K562 (cell line): ENCODE data around the gene MRPL41. TPM values are rescaled to one million over a fixed set of nuclear protein-coding genes. Genes with fewer than 3 reads are reported as not detected.

Source experiments
- ATAC-seq: fragments of 200-7000 bp; cut with Tn5 transposase; 3 replicates; pipeline ENCODE4 v1.9.1; 2020; ENCODE audit warnings: moderate library complexity
- BruUV-seq: library from RNA; stranded (reverse); fragments of 400-500 nt; replicated peaks from 2 replicates; lab custom pipeline; 2021; lab: Mats Ljungman, UMichigan
- CTCF ChIA-PET: fragments of 300-600 bp; formaldehyde crosslinking; extraction: SDS; loops from one replicate; lab custom pipeline; 2021; ENCODE audit warnings: low intra/inter-chr PET ratio; lab: Yijun Ruan, JAX
- POLR2A ChIA-PET: fragments of 300-600, 350-650 bp; sonication (Branson Sonifier 250); formaldehyde crosslinking; extraction: SDS; loops from one replicate; lab custom pipeline; 2021; ENCODE audit warnings: antibody characterized with exemption, inconsistent platforms; lab: Yijun Ruan, JAX
- DNase-seq, 4 experiments: peaks; one replicate each; pipeline versions ENCODE4 v3.0.0 to v3.0.0-alpha.2; 2011 to 2018; ENCODE audit warnings: low spot score in 3 of 4, mixed read lengths in 3 of 4; ENCODE audit errors: extremely low read depth in 1 of 4
- FAIRE-seq: peaks from 2 replicates; lab custom pipeline; 2011; peaks lifted over from hg19 to GRCh38; lab: Jason Lieb, UNC
- H2AFZ ChIP-seq: 2 replicates; pipeline ENCODE4 v1.6.0; 2011; ENCODE audit warnings: low read depth, low read length, control low read depth, inconsistent platforms
- H3K27ac ChIP-seq: fragments of 200-600 bp; 3 replicates; pipeline ENCODE4 v1.8.0; 2011; ENCODE audit warnings: low read depth, mild to moderate bottlenecking, control low read depth, inconsistent platforms, low read length, moderate library complexity, mixed read lengths; ENCODE audit errors: extremely low read depth
- H3K27me3 ChIP-seq, 2 experiments: fragments of 300-600 bp in 1 of 2; 2 replicates in 1 of 2; 3 replicates in 1 of 2; pipeline versions ENCODE4 v1.6.0 to v1.8.0; 2011; ENCODE audit warnings: inconsistent platforms in 2 of 2, low read length in 2 of 2, mild to moderate bottlenecking in 1 of 2, mixed read lengths in 1 of 2, moderate library complexity in 1 of 2; ENCODE audit not compliant: control insufficient read depth in 2 of 2, insufficient read depth in 2 of 2
- H3K36me3 ChIP-seq: fragments of 300-600 bp; 3 replicates; pipeline ENCODE4 v1.8.0; 2011; ENCODE audit warnings: mild to moderate bottlenecking, low read length, inconsistent platforms; ENCODE audit not compliant: control insufficient read depth, insufficient read depth
- H3K4me1 ChIP-seq, 2 experiments: fragments of 200-600 bp in 1 of 2; replicated peaks in 1 of 2; 2 replicates in 1 of 2; 3 replicates in 1 of 2; pipeline versions ENCODE4 v1.5.1 to v1.8.0; 2011; ENCODE audit warnings: inconsistent platforms in 2 of 2, low read length in 2 of 2, mild to moderate bottlenecking in 1 of 2, mixed read lengths in 1 of 2, moderate library complexity in 1 of 2; ENCODE audit not compliant: control insufficient read depth in 2 of 2, insufficient read depth in 2 of 2
- H3K4me2 ChIP-seq: 2 replicates; pipeline ENCODE4 v1.6.1; 2011; ENCODE audit warnings: low read length, control low read depth, inconsistent platforms, mixed read lengths; ENCODE audit not compliant: insufficient read depth
- H3K4me3 ChIP-seq: fragments of 200-600 bp; sonication (generic), shearing (Covaris generic); 2 replicates; pipeline ENCODE4 v1.5.1; 2016; ENCODE audit warnings: control low read depth, inconsistent platforms
- H3K79me2 ChIP-seq: fragments of 200-600 bp; 3 replicates; pipeline ENCODE4 v1.8.0; 2011; ENCODE audit warnings: low read length, inconsistent platforms; ENCODE audit not compliant: control insufficient read depth, insufficient read depth
- H3K9ac ChIP-seq, 2 experiments: 2 replicates each; pipeline versions ENCODE4 v1.6.0 to v1.6.1; 2011; ENCODE audit warnings: low read depth in 2 of 2, low read length in 2 of 2, control low read depth in 1 of 2, inconsistent platforms in 1 of 2, mild to moderate bottlenecking in 1 of 2, mixed read lengths in 1 of 2; ENCODE audit not compliant: insufficient read depth in 1 of 2
- H3K9me1 ChIP-seq: one replicate; pipeline ENCODE4 v1.6.0; 2011; ENCODE audit warnings: inconsistent platforms, mild to moderate bottlenecking, low read length, moderate library complexity; ENCODE audit not compliant: control insufficient read depth, insufficient read depth
- H3K9me3 ChIP-seq: replicated peaks from 2 replicates; pipeline ENCODE4 v1.5.1; 2011; ENCODE audit warnings: low read depth, low read length, inconsistent platforms; ENCODE audit not compliant: control insufficient read depth, insufficient read depth
- H4K20me1 ChIP-seq: replicated peaks from 2 replicates; pipeline ENCODE4 v1.6.1; 2011; ENCODE audit warnings: low read length, inconsistent platforms, mixed read lengths; ENCODE audit not compliant: control insufficient read depth, insufficient read depth
- BMI1 ChIP-seq: fragments of 150-350 bp; IDR thresholded peaks from 2 replicates; pipeline ENCODE4 v1.6.1; 2014; ENCODE audit warnings: low read length
- CCAR2 ChIP-seq: fragments of 200-400 bp; formaldehyde crosslinking; IDR thresholded peaks from 2 replicates; pipeline ENCODE4 v1.6.1; 2017; ENCODE audit warnings: mild to moderate bottlenecking, low read depth, low read length
- CTCF ChIP-seq, 3 experiments: IDR thresholded peaks in 2 of 3; conservative IDR thresholded peaks in 1 of 3; 2 replicates each; pipeline ENCODE4 v1.5.1; 2011 to 2012; ENCODE audit warnings: low read length in 3 of 3, mild to moderate bottlenecking in 3 of 3, control low read depth in 2 of 3, improper control_type of control experiment in 1 of 3, inconsistent platforms in 1 of 3, low read depth in 1 of 3, mixed read lengths in 1 of 3, moderate library complexity in 1 of 3; ENCODE audit not compliant: insufficient read depth in 2 of 3
- CXXC5 ChIP-seq: fragments of 250-450 bp; sonication (Bioruptor Pico); IDR thresholded peaks from 2 replicates; pipeline ENCODE4 v1.8.0; 2022; ENCODE audit warnings: inconsistent platforms, mild to moderate bottlenecking, moderate library complexity
- HMG20A ChIP-seq: fragments of 450-650 bp; formaldehyde crosslinking; conservative IDR thresholded peaks from 2 replicates; pipeline ENCODE4 v1.4.0; 2020; ENCODE audit warnings: mild to moderate bottlenecking, mixed read lengths
- JUNB ChIP-seq: fragments of 450-650 bp; formaldehyde crosslinking; conservative IDR thresholded peaks from 2 replicates; pipeline ENCODE4 v1.4.0; 2020; ENCODE audit warnings: mild to moderate bottlenecking
- L3MBTL2 ChIP-seq: fragments of 450-650 bp; IDR thresholded peaks from 2 replicates; pipeline ENCODE4 v1.6.1; 2016; ENCODE audit warnings: mild to moderate bottlenecking, moderate library complexity
- MNT ChIP-seq, 2 experiments: fragments of 450-650 bp; conservative IDR thresholded peaks; 2 replicates each; pipeline ENCODE4 v1.6.1; 2017; ENCODE audit warnings: mild to moderate bottlenecking in 2 of 2, moderate library complexity in 2 of 2
- POLR2G ChIP-seq: fragments of 200-400 bp; formaldehyde crosslinking; IDR thresholded peaks from 2 replicates; pipeline ENCODE4 v1.6.1; 2017; ENCODE audit warnings: low read depth, mild to moderate bottlenecking, antibody characterized with exemption, low read length, moderate library complexity
- STAT6 ChIP-seq: sonication (generic); formaldehyde crosslinking; IDR thresholded peaks from 2 replicates; pipeline ENCODE4 v1.8.1; 2023; ENCODE audit warnings: mild to moderate bottlenecking, missing genetic modification reagents
- WHSC1 ChIP-seq: IDR thresholded peaks from one replicate; pipeline ENCODE4 v1.6.1; 2012; ENCODE audit warnings: low read length, control low read depth, inconsistent platforms
- ZFX ChIP-seq: sonication (generic); formaldehyde crosslinking; IDR thresholded peaks from 2 replicates; pipeline ENCODE4 v1.8.0; 2022; ENCODE audit warnings: mild to moderate bottlenecking, missing genetic modification reagents, moderate library complexity
- ZNF444 ChIP-seq: fragments of 250-450 bp; sonication (Bioruptor Pico); IDR thresholded peaks from 2 replicates; pipeline ENCODE4 v1.4.0; 2020; ENCODE audit warnings: mild to moderate bottlenecking, moderate library complexity
- ZNF589 ChIP-seq: fragments of 200-800 bp; sonication (Bioruptor generic); IDR thresholded peaks from 2 replicates; pipeline ENCODE4 v1.6.1; 2016; ENCODE audit warnings: low read depth, missing genetic modification characterization, missing compliant biosample characterization
- in situ Hi-C: fragments of 300-500 bp; cut with MboI; formaldehyde crosslinking; loops from 4 replicates; pipeline ENCODE4 v1.15.0; 2018; ENCODE audit warnings: inconsistent platforms, mixed read lengths
- intact Hi-C: fragments of 100-400 bp; cut with micrococcal nuclease; formaldehyde crosslinking; loops from 2 replicates; pipeline ENCODE4 v1.14.2; 2022
- polyA plus RNA-seq, 8 experiments: library from polyadenylated mRNA; depleted of rRNA in 4 of 8; stranded (reverse) in 5 of 8; unstranded in 3 of 8; fragments of >200 nt; fragmentation: Nextera tagmentation in 2 of 8; fragmentation: Illumina TruSeq in 1 of 8; extraction: Ambion mirVana in 2 of 8; extraction: Trizol in 1 of 8; gene quantifications; 2 replicates each; pipeline versions ENCODE4 v1.2.1 to v1.2.3, GENCODE V29; 2011 to 2014; ENCODE audit warnings: inconsistent platforms in 1 of 8, missing spikeins in 1 of 8
- total RNA-seq, 7 experiments: library from RNA; depleted of rRNA in 6 of 7; stranded (reverse); fragments of >200 nt in 6 of 7; fragmentation: Illumina TruSeq in 2 of 7; extraction: Trizol in 2 of 7; gene quantifications; 2 replicates each; pipeline versions ENCODE4 v1.2.1 to v1.2.3, GENCODE V29; 2011 to 2021; ENCODE audit warnings: low replicate concordance in 1 of 7

The MRPL41 gene
- total and polyA plus RNA-seq, 9 of the 15 experiments (the other 6 are each of a cell fraction or from before 2014, with no cell fraction given), result 2.6 to 259 (median 21.6) TPM

DNA sequence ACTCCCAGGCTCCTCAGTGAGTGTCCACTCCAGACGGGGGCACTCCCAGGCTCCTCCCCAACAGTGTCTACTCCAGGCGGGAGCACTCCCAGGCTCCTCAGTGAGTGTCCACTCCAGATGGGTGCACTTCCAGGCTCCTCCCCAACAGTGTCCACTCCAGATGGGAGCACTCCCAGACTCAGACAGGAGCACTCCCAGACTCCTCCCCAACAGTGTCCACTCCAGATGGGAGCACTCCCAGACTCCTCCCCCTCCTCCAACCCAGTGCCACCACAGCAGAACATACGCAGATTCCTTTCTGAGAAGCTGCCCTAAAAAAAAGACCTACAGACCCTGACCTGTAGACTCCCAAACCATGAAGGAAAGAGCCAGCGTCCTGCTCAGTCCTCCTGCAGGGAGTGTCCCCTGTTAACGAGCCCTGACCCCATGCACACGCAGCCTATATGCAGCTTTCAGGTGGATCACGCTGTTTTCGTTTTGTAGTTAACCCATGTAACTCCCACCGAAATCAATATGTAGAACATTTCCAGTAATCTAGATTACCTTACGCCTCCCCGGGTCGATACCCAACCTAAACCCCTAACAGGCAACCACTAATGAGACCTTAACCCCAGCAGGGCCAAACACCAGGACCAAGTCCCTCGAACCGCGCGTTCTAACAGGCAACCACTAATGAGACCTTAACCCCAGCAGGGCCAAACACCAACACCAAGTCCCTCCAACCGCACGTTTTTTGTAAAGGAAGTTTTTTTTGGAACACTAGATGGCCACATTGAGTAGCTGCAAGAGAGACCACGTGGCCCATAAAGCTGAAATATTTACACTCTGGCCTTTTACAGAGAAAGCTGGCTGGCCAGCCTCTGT lies 17.2 kb upstream of the MRPL41 start (continued):
- no peak for TF ChIP-seq WHSC1
- TF ChIP-seq POLR2G, result no peak
- TF ChIP-seq HMG20A (CRISPR knock-in tag), result no peak
- TF ChIP-seq CCAR2, result no peak

GRCh38 chr9:137535120-137535428 lies 16.6 kb upstream of the MRPL41 start:
- intact Hi-C loops, result loop anchor here (10.0 kb wide), 1 partner anchor 90 kb away; the partner anchor contains the start of gene ENTPD8
- Histone ChIP-seq H3K9me3 (no peaks in the 10 kb centered on the region), H3K4me3 (no peak overlapping the region), H3K4me2 (no peak overlapping the region), H3K27ac (peak overlapping the region; percentile 11; the same call in 1 of the 3 replicates), H4K20me1 (no peaks in the 10 kb centered on the region), H3K9ac (peak overlapping the region in 1 of 2 experiments; percentile 40; a peak in 2 of 4 replicates), H2AFZ (peak overlapping the region; percentile 98), H3K79me2 (no peaks in the 10 kb centered on the region), H3K4me1 (peaks cover 11 to 19% of the 10 kb centered on the region in 2 experiments; a peak in 4 of 5 replicates), H3K36me3 (no peaks in the 10 kb centered on the region), H3K9me1 (no peaks in the 10 kb centered on the region), H3K27me3 (no peaks in the 10 kb centered on the region)
- in situ Hi-C loops, result no loop called here
- FAIRE-seq, result no peak
- no peak for DNase-seq
- CTCF ChIA-PET, result interaction anchor here (0.9 to 1.0 kb wide), 2 partner anchors 44 to 90 kb away, joined by 3 read pairs; partner anchors contain the start of gene DPH7
- no TSS peak for BruUV-seq
- POLR2A ChIA-PET, result interaction anchor here (0.6 to 1.2 kb wide), 5 partner anchors 15 to 816 kb away, joined by 3 to 6 read pairs (median 5); partner anchors contain the start of genes MRPL41 and PNPLA7
- no peak for ATAC-seq
- no peak for TF ChIP-seq JUNB (CRISPR knock-in tag)
- TF ChIP-seq ZNF444 (CRISPR knock-in tag), result no peak
- TF ChIP-seq CTCF (IDR thresholded peaks at IDR 0.05 in 2 of 3, conservative IDR thresholded peaks at IDR 0.05 in 1 of 3; ENCODE audit: insufficient read depth in 2 of 3, low read depth in 1 of 3, low read length in 3 of 3), result 0 out of 6 replicates have a peak, but pooled peaks of 1 of the 3 experiments have one; percentile 3
- TF ChIP-seq BMI1, result no peak
- peak in 1 of 2 experiments; percentile 3; a peak in 2 of 4 replicates for TF ChIP-seq MNT (conservative IDR thresholded peaks at IDR 0.05)
- TF ChIP-seq STAT6 (CRISPR knock-in tag), result no peak
- TF ChIP-seq L3MBTL2, result peak; percentile 64
- TF ChIP-seq CXXC5, result 0 out of 2 replicates have a peak, but pooled peaks have one; percentile 20
- peak; percentile 0; the same call in 1 of the 2 replicates for TF ChIP-seq ZFX (CRISPR knock-in tag)
- TF ChIP-seq ZNF589, result no peak
